ENCODE measurements around the gene KNSTRN.

- TF ChIP-seq EZH2phosphoT487 (IDR thresholded peaks at IDR 0.05; ENCODE audit: low read depth) = no peak
- TF ChIP-seq CTCF (IDR thresholded peaks at IDR 0.05; ENCODE audit: low read depth, low read length) = no peak
Measured at GRCh38 chr15:40420793-40421192, 38.3 kb downstream of the KNSTRN start.

All from OCI-LY3 (cell line).